Measurements from ENCODE around the gene VPREB3.

- no peak for TF ChIP-seq CTCF (IDR thresholded peaks at IDR 0.05)
- TF ChIP-seq POLR2A (IDR thresholded peaks at IDR 0.05) = no peak
These were observed 883 bp upstream of the VPREB3 start for GRCh38 chr22:23754980-23755636.

Data from adrenal gland (tissue), 5 donors.